ENCODE measurements around the gene STX8.

DNA sequence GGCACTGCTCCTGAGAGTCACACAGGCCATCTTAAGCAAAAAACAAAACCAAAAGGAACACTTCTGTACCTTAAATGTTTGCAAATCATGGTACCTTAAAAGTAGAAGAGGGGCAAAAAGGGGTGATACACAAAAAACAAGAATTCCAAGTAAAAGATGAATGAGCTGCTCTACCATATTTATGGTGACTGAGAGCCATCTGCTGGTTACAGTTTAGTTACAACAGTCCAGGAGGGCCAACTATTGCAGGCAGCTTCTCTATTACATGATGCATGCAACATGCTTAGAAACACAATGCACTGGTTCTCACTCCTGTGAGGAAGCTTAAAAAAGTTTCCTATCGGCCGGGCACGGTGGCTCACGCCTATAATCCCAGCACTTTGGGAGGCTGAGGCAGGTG is 53.5 kb downstream of the STX8 start:
- TF ChIP-seq, protein P1, sequence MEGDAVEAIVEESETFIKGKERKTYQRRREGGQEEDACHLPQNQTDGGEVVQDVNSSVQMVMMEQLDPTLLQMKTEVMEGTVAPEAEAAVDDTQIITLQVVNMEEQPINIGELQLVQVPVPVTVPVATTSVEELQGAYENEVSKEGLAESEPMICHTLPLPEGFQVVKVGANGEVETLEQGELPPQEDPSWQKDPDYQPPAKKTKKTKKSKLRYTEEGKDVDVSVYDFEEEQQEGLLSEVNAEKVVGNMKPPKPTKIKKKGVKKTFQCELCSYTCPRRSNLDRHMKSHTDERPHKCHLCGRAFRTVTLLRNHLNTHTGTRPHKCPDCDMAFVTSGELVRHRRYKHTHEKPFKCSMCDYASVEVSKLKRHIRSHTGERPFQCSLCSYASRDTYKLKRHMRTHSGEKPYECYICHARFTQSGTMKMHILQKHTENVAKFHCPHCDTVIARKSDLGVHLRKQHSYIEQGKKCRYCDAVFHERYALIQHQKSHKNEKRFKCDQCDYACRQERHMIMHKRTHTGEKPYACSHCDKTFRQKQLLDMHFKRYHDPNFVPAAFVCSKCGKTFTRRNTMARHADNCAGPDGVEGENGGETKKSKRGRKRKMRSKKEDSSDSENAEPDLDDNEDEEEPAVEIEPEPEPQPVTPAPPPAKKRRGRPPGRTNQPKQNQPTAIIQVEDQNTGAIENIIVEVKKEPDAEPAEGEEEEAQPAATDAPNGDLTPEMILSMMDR (IDR thresholded peaks at IDR 0.05) = peak; percentile 33; the same call in 1 of the 2 replicates
- no peak for TF ChIP-seq ZFX (IDR thresholded peaks at IDR 0.05; ENCODE audit: borderline replicate concordance)

Measured in 22Rv1 (cell line).